ENCODE measurements around the gene FSD1. TPM values are rescaled to one million over a fixed set of nuclear protein-coding genes. Genes with fewer than 3 reads are reported as not detected.

Gene FSD1
- total and polyA plus RNA-seq, 9 of the 15 experiments (the other 6 are each of a cell fraction or from before 2014, with no cell fraction given), result 0.11 to 1.9 (median 0.94) TPM; not detected in 1

DNA sequence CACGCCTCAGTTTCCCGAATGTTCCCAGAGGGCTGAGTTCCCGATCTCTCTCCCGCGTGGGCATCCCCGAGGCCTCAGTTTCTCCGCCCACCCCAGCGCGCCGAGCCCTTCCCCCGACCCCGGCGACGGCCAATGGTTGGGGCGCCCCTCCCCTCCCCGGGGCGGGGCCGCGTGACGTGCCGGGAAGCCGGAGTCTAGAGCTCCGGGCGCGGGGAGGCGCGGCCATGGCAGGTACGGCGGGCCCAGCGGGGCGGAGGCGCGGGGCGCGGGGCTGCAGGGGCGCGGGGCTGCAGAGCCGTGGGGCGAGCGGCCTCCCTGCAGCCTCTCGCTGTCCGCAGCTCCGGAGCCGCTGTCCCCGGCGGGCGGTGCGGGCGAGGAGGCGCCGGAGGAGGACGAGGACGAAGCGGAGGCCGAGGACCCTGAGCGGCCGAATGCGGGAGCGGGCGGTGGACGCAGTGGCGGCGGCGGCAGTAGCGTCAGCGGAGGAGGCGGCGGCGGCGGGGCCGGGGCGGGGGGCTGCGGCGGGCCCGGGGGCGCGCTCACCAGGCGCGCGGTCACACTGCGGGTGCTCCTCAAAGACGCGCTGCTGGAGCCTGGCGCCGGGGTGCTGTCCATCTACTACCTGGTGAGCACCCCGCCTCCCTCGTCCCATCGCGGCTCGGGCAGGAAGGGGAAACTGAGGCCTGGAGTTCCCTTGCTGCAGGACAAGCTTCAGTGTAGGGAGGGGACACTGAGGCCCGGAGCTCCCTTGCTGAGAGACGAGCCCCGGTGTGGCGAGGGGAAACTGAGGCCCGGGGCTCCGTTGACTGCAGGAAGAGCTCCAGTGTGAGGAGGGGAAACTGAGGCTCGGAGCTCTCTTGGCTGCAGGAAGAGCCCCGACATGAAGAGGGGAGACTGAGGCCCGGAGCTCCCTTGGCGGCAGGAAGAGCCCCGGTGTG is 39.2 kb downstream of the FSD1 start, which contains the start of gene MPND (continued):
- TF ChIP-seq, protein P1, sequence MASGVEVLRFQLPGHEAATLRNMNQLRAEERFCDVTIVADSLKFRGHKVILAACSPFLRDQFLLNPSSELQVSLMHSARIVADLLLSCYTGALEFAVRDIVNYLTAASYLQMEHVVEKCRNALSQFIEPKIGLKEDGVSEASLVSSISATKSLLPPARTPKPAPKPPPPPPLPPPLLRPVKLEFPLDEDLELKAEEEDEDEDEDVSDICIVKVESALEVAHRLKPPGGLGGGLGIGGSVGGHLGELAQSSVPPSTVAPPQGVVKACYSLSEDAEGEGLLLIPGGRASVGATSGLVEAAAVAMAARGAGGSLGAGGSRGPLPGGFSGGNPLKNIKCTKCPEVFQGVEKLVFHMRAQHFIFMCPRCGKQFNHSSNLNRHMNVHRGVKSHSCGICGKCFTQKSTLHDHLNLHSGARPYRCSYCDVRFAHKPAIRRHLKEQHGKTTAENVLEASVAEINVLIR (CRISPR knock-in tag; IDR thresholded peaks at IDR 0.05), result peak; percentile 35; the same call in 1 of the 2 replicates
- TF ChIP-seq YY1 (IDR thresholded peaks at IDR 0.05; ENCODE audit: borderline replicate concordance in 1 of 3, control insufficient read depth in 1 of 3, extremely low read depth in 1 of 3, insufficient read depth in 3 of 3, insufficient read length in 1 of 3, insufficient replicate concordance in 2 of 3, low read depth in 1 of 3, low read length in 2 of 3) (peak in 2 of 3 experiments; percentile 74 to 85), MAZ (CRISPR knock-in tag; conservative IDR thresholded peaks at IDR 0.05 in 1 of 2, IDR thresholded peaks at IDR 0.05 in 1 of 2) (peak; percentile 41 to 85), MTF1 (CRISPR knock-in tag; IDR thresholded peaks at IDR 0.05; ENCODE audit: borderline replicate concordance) (no peak), CREB1 (IDR thresholded peaks at IDR 0.05) (peak; percentile 60), CREB1 (CRISPR knock-in tag; IDR thresholded peaks at IDR 0.05) (peak; percentile 76), PTRF (tag; IDR thresholded peaks at IDR 0.05) (no peak), NONO (IDR thresholded peaks at IDR 0.05; ENCODE audit: low read depth in 2 of 2, low read length in 1 of 2) (0 out of 4 replicates have a peak, but pooled peaks have one; percentile 12 to 33), SUPT5H (IDR thresholded peaks at IDR 0.05) (0 out of 2 replicates have a peak, but pooled peaks have one; percentile 34), RAD51 (IDR thresholded peaks at IDR 0.05; ENCODE audit: borderline replicate concordance, low read depth) (no peak), OTX1 (CRISPR knock-in tag; IDR thresholded peaks at IDR 0.05) (0 out of 2 replicates have a peak, but pooled peaks have one; percentile 6)
- TF ChIP-seq, protein P2, sequence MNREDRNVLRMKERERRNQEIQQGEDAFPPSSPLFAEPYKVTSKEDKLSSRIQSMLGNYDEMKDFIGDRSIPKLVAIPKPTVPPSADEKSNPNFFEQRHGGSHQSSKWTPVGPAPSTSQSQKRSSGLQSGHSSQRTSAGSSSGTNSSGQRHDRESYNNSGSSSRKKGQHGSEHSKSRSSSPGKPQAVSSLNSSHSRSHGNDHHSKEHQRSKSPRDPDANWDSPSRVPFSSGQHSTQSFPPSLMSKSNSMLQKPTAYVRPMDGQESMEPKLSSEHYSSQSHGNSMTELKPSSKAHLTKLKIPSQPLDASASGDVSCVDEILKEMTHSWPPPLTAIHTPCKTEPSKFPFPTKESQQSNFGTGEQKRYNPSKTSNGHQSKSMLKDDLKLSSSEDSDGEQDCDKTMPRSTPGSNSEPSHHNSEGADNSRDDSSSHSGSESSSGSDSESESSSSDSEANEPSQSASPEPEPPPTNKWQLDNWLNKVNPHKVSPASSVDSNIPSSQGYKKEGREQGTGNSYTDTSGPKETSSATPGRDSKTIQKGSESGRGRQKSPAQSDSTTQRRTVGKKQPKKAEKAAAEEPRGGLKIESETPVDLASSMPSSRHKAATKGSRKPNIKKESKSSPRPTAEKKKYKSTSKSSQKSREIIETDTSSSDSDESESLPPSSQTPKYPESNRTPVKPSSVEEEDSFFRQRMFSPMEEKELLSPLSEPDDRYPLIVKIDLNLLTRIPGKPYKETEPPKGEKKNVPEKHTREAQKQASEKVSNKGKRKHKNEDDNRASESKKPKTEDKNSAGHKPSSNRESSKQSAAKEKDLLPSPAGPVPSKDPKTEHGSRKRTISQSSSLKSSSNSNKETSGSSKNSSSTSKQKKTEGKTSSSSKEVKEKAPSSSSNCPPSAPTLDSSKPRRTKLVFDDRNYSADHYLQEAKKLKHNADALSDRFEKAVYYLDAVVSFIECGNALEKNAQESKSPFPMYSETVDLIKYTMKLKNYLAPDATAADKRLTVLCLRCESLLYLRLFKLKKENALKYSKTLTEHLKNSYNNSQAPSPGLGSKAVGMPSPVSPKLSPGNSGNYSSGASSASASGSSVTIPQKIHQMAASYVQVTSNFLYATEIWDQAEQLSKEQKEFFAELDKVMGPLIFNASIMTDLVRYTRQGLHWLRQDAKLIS (CRISPR knock-in tag; IDR thresholded peaks at IDR 0.05), result no peak
- TF ChIP-seq, protein P3, sequence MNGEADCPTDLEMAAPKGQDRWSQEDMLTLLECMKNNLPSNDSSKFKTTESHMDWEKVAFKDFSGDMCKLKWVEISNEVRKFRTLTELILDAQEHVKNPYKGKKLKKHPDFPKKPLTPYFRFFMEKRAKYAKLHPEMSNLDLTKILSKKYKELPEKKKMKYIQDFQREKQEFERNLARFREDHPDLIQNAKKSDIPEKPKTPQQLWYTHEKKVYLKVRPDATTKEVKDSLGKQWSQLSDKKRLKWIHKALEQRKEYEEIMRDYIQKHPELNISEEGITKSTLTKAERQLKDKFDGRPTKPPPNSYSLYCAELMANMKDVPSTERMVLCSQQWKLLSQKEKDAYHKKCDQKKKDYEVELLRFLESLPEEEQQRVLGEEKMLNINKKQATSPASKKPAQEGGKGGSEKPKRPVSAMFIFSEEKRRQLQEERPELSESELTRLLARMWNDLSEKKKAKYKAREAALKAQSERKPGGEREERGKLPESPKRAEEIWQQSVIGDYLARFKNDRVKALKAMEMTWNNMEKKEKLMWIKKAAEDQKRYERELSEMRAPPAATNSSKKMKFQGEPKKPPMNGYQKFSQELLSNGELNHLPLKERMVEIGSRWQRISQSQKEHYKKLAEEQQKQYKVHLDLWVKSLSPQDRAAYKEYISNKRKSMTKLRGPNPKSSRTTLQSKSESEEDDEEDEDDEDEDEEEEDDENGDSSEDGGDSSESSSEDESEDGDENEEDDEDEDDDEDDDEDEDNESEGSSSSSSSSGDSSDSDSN (IDR thresholded peaks at IDR 0.05; ENCODE audit: borderline replicate concordance in 1 of 2, low read depth in 2 of 2, low read length in 2 of 2), result 0 out of 4 replicates have a peak, but pooled peaks of 1 of the 2 experiments have one; percentile 45
